ENCODE results near the gene EGLN1. TPM values are rescaled to one million over a fixed set of nuclear protein-coding genes. Genes with fewer than 3 reads are reported as not detected.

EGLN1 gene
- total RNA-seq, 1 donor from 2014 or later, result 75.2 TPM

DNA sequence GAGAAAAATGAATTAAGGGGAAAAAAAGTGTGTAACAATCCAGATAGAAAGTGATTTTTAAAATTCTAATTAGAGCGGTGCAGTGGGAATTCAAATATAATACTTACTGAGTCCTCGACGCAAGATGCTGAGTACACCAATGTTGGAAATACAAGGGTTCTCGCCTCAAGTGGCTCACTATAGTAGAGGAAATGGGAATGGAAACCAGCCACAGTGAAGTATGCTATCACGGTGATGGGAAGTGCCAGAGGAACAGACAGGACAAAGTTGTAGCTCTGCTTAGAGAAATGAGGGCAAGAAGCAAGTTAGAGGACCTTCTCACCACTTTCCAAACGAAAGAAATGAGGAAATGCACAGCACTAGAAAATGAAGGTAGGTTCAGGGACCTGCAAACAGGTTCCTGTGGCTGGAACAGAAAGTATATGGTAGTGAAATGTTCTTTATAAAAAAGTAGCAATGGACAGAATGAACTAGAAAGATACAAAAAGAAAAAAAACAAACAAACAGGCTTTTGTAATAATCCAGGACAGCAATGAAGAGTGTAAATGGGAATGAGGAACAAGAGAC is 13.5 kb downstream of the EGLN1 start:
- intact Hi-C loops (cut with DNase I), result no loop called here
- DNase-seq (no peak), ATAC-seq (ENCODE audit: poor library complexity) (peak; percentile 35)

DNA sequence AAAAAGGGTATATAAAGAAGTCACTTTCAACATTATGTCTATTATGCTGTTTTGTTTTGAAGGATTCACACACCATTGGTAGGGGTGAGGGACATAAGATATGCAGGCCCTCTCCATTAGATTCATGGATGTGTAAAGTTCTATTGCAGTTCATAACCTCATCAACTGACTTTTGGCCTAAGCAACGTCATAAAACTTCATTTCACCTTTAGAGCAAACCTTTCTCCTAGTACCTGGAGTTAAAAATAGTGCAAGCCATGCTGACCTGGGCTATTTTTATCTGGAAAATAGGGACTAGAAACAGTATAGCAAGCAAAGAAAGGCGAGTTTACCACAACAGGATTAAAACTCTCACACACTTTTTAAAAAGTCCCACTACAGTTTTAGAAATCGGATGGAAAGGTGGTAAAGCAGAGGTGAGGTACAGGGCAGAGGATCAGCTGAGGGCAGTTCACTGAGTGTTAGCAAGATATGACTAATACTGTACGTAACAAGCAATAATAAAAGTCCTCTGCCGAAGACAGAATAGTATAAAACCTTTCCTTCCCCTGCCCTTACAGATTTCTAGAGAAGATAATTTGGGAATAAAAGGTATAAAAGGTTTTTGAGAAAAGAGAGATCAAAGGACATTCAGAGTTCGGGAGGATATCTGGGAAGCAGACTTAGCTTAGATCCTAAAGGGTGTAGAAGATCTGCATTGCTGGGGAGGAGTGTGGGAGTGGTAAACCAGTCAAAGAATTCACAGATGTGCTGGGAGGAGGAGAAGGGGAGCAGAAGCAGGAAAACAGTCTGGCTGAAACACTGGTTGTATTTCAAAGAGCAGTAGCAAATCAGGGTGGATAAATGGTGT is 14.3 kb downstream of the EGLN1 start:
- DNase-seq (no peak), ATAC-seq (ENCODE audit: poor library complexity) (peak; percentile 37)
- intact Hi-C loops (cut with DNase I), result no loop called here

DNA sequence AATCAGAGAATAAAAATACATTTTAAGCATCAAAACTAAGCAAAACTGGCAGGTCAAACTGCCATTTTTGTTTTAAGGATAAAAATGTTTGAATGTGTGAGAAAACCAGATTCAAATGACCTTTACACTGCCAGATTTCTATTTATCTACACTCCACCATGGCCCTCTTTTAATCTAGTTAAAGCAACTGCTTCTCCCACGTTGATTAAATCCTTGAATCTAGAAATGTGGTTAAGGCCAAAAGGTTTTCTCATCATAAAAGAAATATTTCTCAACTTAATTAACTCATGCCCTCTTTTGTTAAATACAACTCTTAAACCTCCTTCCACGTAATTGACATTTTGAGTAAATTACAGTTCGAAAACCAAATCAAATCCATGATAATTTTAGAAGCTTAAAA is 15.0 kb downstream of the EGLN1 start:
- DNase-seq (no peak), ATAC-seq (ENCODE audit: poor library complexity) (no peak)
- intact Hi-C loops (cut with DNase I), result no loop called here

DNA sequence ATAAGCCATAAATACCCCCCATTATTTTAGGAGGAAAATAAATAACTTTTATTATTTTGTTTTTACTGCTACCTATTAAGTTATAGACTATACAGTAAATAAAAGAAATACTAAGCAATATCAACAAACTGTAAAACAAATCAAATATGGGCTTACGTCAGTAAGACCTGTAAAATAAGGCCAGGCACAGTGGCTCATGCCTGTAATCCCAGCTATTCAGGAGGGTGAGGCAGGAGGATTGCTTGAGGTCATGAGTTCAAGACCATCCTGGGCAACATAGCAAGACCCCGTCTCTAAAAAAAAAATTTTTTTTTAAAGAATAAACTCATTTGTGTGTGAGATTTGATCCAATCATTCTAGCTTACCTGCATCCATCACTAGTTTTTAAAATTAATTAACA is 17.8 kb downstream of the EGLN1 start:
- ATAC-seq (ENCODE audit: poor library complexity), result no peak
- DNase-seq, result no peak
- intact Hi-C loops (cut with DNase I), result no loop called here

DNA sequence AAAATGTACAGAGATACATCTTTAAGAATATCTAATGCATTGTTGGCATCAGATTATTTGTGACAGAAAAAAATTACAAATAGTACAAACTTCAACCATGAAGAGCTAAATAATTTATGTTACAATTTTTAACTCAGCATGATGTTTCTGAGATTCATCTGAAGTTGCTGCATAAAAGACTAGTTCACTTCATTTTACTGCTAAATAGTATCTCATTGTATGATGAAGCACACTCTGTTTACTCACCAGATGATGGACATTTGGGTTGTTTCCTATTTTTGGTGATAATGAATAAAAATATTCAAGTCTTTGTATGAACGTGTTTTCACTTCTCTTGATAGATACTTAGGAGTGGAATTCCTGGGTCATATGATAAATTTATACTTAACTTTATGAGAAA is 20.6 kb downstream of the EGLN1 start:
- no peak for ATAC-seq (ENCODE audit: poor library complexity)
- intact Hi-C loops (cut with DNase I), result no loop called here
- no peak for DNase-seq

DNA sequence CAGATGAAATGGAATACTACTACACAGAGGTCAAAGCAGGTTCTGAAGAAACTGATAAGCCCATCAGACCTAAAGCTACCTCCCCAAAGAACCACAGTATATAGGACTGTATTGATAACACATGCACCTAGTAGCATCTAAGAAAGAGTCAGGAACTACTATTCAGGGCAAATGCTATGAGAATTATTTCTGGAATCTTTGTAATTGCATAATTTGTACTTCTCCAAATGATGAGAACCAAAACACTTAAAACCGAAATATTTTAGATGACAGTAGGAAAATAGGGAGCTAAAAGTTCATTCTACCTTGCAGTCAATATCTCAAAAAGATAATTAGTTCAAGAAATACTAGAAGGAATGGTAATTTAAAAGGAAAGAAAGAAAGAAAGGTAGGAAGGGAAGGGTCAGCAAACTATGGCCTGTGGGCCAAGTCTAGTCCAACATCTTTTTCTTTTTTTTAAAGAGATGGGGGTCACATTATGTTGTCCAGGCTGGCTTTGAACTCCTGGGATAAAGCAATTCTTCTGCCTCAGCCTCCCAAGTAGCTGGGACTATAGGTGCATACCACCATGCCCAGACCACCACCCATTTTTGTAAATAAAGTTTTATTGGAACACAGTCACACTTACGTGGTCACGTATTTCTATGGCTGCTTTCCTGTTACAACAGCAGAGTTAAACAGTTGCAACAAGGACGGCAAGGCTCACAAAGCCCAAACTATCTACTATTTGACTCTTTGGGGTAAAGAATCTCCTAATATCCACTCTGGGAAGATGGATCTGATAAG is 24.0 kb downstream of the EGLN1 start:
- DNase-seq (no peak), ATAC-seq (ENCODE audit: poor library complexity) (no peak)
- intact Hi-C loops (cut with DNase I), result no loop called here

DNA sequence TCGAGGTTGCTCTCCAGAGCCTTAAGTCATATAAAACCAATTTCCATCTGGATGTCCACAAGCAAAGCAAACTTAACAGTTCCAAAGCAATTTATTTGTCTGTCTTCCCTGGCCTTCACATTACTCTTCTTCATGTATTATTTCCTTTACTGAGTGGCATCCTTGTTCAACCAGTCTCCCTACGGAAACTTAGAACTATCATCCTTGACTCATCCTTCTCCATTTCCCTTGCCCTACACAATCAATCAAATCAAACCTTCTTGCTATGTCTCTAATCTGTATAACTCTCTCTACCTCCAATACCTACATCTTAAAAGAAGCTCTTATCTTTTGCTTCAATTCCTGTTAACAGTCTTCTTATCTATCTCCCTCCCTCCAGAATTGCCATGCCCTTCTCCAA is 25.4 kb downstream of the EGLN1 start:
- ATAC-seq (ENCODE audit: poor library complexity) (no peak), DNase-seq (no peak)
- intact Hi-C loops (cut with DNase I), result no loop called here

DNA sequence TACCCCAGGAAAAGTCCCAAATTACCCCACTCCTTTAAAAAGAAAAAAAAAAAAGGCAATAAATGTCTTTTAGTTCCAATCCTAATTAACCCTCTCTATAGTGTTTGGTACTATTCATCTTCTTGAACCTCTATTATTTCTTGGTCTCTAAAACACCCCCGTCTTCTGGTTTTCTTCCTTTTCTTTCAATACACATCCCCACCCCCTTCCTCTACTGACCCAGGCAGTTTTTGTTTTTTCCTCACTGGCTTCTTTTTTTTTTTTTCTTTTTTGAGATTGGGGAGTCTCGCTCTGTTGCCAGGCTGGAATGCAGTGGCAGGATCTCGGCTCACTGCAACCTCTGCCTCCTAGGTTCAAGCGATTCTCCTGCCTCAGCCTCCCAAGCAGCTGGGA is 26.1 kb downstream of the EGLN1 start:
- intact Hi-C loops (cut with DNase I), result no loop called here
- DNase-seq (no peak), ATAC-seq (ENCODE audit: poor library complexity) (no peak)

DNA sequence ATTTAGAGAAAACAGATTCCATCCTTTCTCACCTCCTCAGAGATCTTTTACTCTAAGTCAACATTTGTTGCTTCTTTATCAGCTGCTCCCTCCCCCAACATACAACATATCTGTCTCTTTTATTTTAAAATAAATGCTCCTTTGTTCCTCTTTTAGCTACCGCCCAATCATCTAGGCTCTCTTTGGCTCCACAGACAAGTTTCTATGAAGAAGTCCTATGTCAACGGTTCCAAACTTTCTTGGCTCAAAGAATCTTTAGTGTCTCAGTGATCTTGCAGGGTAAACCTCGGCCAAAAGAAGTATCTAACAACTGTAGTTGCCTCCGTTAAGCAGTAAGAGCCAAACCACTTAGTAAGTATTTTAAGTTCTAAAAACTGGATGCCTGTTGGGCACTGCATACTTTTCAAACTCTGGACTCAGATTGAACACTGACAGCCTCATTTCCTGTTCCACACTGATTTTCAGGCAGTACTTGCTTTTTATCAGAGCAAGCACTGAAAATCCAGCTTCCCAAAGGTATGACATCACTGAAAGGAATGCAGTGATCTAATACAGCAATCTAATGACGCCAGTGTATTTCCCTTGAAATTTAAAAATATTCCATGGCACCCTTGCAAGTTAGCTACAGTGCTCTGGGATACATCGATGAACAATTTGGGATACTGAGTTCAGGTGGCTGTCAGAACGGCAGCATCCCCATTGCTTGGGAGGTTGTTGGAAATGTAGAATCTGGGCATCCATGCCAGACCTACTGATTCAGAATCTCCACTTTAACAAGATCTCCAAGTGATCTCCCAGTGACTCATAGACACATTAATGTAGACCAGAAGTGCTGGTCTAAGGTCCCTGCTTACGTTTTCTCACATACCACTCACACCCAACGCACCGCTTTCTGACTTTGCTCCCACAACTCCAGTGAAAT is 26.8 kb downstream of the EGLN1 start:
- intact Hi-C loops (cut with DNase I), result no loop called here

DNA sequence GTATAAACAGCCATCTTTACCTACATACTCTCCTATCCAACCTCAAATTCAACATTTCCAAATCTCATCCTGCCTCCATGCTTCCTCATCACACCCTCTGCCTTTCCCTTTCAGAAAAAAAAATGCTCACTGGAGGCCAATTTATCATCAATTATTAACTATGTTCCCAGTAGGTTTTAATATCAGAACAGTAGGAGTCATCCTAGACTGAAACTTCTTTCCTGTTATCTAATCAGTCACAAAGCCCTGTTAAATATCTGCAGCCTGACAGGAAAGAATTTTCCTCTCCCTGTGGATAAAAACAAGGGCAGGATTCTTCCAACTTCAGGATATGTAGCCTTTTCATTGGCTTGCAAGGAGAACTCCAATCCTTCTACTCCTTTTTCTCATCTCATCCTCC is 28.4 kb downstream of the EGLN1 start:
- DNase-seq (no peak), ATAC-seq (ENCODE audit: poor library complexity) (no peak)
- intact Hi-C loops (cut with DNase I), result no loop called here

More for the DNA sequence above, 26.8 kb downstream of the EGLN1 start:
- ATAC-seq (ENCODE audit: poor library complexity), result peak; percentile 76
- DNase-seq, result no peak

DNA sequence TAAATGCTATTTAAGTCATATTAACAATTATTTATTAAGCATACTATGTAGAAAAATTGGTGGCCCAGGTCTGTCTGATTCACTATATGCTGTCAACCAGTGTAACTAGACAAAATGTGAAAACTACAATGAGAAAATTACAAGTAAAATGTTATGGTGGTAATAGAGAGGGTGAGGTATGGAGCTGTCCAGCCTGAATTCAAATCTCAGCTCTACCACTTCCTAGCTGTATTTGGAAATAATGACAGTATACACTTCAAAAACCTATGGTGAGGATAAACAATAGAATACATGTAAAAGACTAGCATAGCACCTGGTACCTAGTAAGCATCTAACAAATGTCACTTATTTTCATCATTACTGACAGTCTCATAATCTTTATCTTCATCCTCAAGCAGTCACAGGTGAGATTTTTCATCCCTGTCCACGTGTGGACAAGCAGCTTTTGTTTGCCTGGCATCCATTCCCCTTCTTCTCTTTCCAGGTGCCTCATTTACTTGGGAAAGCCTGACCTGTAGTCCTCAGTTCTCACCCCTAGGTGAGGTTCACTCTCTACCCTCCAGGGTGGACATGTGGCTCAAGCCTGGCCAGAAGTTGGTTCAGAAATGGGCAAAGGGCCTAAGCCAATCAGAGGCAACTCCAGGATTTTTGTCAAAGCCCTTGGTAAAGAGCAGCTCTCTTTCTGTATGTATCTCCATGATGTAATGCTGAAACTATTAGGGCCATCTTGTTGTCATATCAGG is 29.5 kb downstream of the EGLN1 start:
- no peak for DNase-seq
- ATAC-seq (ENCODE audit: poor library complexity), result no peak
- intact Hi-C loops (cut with DNase I), result no loop called here

DNA sequence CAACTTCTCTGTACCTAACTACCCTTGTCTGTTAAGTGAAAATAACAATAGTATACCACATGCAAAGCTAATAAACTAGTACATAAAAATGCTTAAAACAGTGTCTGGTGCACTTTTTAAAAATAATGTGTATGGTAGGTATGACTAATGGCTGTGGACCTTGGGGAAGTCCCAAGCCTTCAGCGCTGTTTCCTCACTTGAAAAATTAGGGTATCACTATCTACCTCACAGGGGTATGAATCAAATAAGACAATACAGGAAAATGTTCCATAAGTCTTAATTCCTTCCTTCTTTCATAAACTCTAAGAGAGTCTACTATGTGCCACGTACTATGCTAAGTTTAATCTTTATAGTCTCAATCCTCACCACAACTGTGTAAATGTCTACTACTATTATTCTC is 32.0 kb downstream of the EGLN1 start:
- intact Hi-C loops (cut with DNase I), result no loop called here
- DNase-seq (no peak), ATAC-seq (ENCODE audit: poor library complexity) (no peak)

DNA sequence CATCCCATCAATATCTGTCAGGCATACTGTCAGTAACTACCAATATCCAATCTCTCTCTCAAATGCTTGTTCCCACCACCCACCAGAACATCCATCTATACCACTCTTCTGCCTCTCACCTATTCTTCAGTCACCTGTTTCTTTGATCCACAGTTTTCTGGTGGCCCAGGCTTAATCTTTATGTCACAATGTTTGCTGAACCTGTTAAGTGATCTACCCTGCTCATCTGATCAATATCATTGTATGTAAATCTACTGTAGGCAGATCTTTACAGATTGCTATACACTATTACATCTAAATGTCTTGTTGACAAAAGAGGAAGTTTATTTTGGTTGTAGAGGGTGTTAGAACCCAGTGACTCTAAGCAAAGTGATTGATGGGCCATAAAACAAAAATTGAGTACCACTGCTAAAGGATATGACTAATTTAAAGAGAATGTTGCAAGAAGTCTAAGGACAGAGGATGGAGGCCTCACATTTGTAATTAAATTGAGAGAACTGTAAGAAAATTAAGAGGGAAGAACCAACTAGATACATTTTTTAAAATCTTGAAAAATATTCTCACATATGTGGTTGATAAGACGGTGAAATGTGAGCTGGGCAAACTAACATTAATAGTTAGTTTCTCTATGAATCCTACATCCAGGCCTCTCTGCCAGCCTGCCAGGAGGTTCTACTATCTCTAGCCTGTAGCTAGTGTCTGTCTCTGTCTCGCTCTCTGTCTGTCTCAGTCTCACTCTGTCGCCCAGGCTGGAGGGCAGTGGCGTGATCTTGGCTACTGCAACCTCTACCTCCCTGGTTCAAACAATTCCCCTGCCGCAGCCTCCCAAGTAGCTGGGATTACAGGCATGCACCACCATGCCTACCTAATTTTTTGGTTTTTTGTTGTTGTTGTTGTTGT is 34.1 kb downstream of the EGLN1 start:
- ATAC-seq (ENCODE audit: poor library complexity) (no peak), DNase-seq (no peak)
- intact Hi-C loops (cut with DNase I), result no loop called here

DNA sequence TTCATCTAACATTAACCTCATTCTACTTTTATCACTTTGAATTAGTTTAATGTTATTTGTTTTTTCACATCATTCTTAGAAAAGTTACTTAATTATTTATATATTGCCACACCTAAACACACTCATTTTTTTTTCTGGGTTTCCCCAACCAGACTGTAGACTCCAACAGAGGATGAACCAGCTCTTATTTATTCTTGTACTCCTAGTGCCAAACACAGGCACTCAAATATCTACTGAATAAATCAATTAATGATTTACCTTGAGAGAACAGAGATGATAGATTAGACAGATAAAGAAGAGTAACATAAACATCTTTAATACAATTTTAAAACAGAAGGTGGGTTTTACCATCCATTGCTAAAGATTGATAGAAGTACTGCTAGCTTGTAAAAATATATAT is 35.6 kb downstream of the EGLN1 start:
- intact Hi-C loops (cut with DNase I), result no loop called here
- DNase-seq (no peak), ATAC-seq (ENCODE audit: poor library complexity) (no peak)

DNA sequence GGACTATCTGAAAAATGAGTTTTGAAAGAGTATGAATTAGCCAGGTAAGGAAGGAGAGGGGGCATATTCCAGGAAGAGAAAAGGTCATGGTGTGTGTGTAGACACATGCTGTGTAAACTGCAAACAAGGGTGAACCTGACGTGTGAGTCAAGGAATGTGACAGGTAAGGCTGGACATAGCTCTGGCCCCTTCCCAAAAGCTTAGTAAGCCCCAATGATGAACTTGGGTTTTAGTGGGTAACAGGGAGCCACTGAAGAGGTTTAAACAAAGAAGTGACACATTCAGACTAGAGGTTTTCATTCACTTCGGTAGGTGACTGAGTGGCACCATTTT is 36.7 kb downstream of the EGLN1 start:
- DNase-seq, result no peak
- intact Hi-C loops (cut with DNase I), result no loop called here
- ATAC-seq (ENCODE audit: poor library complexity), result no peak

DNA sequence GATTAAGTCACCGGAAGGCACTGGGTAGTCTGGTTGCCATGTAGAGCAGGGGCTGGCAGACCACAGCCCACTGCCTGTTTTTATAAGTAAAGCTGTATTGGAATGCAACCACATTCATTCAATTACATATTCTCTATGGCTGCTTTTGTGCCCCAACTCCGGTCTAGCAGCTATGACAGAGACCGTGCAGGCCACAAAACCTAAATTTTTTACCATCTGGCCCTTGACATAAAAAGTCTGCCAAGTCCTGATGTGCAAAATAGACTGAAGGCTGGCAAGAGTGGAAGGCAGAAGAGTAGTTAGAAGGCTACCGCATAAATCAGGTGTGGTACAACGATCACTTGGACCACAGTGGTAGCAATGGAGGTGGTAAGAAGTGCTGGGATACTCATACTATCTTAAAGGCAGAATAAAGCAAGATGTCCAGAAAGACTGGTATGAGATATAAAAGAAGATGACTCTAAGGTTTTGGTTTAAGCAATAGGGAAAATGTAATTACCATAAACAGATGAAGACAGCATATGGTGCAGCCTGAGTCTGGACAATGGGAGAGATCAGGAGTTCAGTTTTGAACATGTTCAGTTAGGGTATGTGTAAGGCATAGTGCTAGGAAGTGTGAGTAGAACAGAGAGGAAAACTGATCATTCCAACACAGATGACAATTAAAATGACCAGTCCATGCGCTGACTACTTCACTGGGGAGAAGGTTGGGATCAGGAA is 37.2 kb downstream of the EGLN1 start:
- intact Hi-C loops (cut with DNase I), result no loop called here
- no peak for DNase-seq
- no peak for ATAC-seq (ENCODE audit: poor library complexity)
